ENCODE measurements around the gene RPS6KB1.
"Not testable (repeated sequence)": the region's sequence is repeated elsewhere in the genome, so short reads cannot be mapped to it uniquely, and the experiment has no call there.

RPS6KB1 gene

DNA sequence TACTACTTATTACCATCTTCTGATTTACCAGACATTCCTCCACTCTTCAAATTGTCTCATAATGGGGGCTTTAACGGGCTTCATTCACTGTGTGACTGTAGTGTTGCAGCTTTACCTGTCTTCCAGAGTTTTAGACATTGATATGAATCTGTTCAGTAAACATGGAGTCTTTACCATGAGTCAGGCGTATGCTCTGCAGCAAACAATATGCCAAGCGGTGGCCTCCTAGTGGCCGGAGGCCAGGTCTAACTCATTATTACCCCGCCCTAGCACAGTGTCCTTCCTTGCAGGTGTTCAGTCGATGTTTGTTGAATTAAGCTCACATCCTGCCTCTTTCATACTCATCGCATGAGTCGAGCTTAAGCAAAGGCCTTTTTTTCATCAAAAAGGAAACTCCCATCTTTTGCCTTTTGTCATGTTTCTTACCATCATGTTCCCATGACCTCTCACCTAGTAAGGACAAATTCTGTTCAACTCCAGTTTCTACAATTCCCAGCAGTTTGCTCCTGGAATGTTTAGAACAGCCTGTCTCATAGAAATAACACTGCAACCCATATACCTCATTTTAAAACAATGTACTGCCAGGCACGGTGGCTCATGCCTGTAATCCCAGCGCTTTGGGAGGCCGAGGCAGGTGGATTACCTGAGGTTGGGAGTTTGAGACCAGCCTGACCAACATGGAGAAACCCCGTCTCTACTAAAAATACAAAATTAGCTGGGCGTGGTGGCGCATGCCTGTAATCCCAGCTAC lies 39.6 kb upstream of the RPS6KB1 start:
- Histone ChIP-seq H3K9ac (ENCODE audit: low read depth, low read length) (no peak overlapping the region), H3K4me1 (ENCODE audit: control insufficient read depth, insufficient read depth, low read length) (peaks cover 16% of the 10 kb centered on the region)

DNA sequence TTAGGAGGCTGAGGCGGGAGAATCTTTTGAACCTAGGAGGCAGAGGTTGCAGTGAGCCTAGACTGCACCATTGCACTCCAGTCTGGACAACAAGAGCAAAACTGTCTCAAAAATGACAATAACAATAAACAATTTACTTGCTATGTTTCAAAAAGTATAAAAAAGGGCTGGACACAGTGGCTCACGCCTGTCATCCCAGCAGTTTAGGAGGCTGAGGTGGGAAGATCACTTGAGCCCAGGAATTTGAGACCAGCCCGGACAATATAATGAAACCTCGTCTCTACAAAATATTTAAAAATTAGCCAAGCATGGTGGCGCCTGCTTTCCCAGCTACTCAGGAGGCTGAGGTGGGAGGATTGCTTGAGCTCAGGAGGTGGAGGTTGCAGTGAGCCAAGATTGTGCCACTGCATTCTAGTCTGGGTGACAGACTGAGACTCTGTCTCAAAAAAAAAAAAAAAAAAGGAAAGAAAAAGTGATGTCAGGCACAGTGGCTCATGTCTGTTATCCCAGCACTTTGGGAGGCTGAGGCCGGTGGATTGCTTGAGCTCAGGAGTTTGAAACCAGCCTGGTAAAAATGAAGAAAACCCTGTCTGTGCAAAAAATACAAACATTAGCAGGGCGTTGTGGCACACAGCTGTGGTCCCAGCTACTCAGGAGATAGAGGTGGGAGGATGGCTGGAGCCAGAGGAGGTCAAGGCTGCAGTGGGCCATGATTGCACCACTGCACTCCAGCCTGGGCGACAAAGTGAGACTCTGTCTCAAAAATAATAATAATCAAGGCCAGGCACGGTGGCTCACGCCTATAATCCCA lies 38.8 kb upstream of the RPS6KB1 start:
- H3K36me3 ChIP-seq (ENCODE audit: control insufficient read depth, insufficient read depth, low read length); H3K9me3 ChIP-seq (ENCODE audit: control insufficient read depth, insufficient read depth, low read length); H3K9ac ChIP-seq (ENCODE audit: low read depth, low read length); H3K27me3 ChIP-seq (ENCODE audit: control insufficient read depth, insufficient read depth, low read length); H3K4me3 ChIP-seq (ENCODE audit: low read depth, low read length): not testable (repeated sequence)
- H3K27ac ChIP-seq (ENCODE audit: low read depth, low read length): peak overlapping the region; percentile 66
- H3K4me1 ChIP-seq (ENCODE audit: control insufficient read depth, insufficient read depth, low read length): peaks cover 16% of the 10 kb centered on the region

More for the DNA sequence above, 39.6 kb upstream of the RPS6KB1 start:
- H3K27ac ChIP-seq (ENCODE audit: low read depth, low read length): peak overlapping the region; percentile 82
- no peaks in the 10 kb centered on the region for H3K36me3 ChIP-seq (ENCODE audit: control insufficient read depth, insufficient read depth, low read length)
- H3K4me3 ChIP-seq (ENCODE audit: low read depth, low read length): no peak overlapping the region
- H3K9me3 ChIP-seq (ENCODE audit: control insufficient read depth, insufficient read depth, low read length): no peaks in the 10 kb centered on the region
- H3K27me3 ChIP-seq (ENCODE audit: control insufficient read depth, insufficient read depth, low read length): no peaks in the 10 kb centered on the region

DNA sequence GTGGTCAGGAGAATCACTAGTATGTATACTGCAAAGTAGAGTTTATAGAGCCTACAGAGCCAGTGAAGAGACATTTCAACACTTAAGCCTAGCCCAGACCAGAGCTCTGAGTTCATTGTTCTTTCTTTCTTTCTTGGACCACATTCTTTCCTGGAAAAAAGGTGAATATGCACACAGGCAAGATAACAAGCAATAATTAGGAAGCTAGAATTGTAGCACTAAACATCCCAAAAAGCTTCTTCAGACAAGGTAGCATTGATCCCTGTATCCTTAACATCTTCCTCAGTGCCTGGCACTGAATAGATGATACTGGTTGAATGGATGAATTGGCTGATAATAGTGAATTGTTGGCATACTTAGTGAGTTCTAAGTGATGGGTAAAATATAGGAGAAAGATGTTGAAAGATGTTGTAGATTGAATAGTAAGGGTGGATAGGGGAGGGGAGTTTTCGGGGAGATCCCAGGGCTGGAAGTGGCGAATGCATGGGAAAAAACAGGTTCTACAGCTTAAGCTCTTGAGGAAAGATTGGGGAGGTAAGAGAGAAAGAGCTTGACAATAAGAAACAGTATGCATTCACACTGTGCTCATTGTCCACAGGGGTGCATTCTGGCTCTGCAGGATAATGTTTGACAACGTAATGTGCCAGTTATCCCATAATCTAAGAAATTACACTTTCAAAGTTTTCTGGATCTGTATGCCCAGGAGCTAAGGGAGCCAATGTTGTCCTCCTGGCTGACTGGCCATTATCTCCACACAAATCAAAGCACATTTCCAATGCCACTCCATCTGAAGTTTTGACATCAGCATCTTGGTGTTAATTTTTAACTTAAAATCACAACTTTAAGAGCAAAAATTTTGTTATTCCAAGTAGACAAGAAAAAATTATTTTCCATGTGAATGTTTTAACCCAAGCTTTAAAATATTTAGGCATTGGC lies 35.8 kb upstream of the RPS6KB1 start:
- peaks cover 21% of the 10 kb centered on the region for H3K36me3 ChIP-seq (ENCODE audit: control insufficient read depth, insufficient read depth, low read length)
- peaks cover 12% of the 10 kb centered on the region; the same call in 1 of the 2 replicates for H3K4me1 ChIP-seq (ENCODE audit: control insufficient read depth, insufficient read depth, low read length)

DNA sequence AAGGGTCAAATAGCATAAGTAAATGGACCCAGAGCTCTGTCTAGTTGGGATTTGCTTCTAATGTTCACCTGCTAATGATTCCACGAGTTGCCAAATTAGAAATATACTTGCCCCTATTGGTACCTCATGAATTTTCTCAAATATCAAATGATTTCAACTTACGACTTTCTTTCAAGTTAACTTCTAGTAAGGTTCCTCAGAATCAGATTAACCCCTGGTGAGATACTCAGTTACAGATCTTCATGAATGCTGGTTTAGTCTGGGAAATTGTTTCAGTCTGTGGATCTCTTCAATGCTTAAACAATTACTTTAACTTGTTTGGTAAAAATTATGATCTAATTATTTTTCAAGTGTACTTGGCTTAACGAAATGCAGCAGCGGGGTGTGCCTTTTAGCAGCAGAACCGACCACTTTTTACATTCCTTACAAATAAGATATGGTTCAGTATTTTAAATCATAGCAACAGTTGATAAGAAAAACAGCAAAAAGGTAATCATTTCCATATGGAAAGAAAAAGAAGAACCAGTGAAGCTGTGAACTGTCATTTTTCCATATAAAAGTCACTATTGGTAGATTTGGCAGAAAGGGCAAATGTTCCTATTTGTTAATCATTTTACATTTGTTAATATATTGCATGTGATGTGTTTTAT lies 34.6 kb upstream of the RPS6KB1 start:
- no peak overlapping the region for H3K9ac ChIP-seq (ENCODE audit: low read depth, low read length)
- H3K36me3 ChIP-seq (ENCODE audit: control insufficient read depth, insufficient read depth, low read length): peaks cover 29% of the 10 kb centered on the region
- H3K27ac ChIP-seq (ENCODE audit: low read depth, low read length): no peak overlapping the region

More for the DNA sequence above, 35.8 kb upstream of the RPS6KB1 start:
- Histone ChIP-seq H3K27ac (ENCODE audit: low read depth, low read length) (peak overlapping the region; percentile 22), H3K27me3 (ENCODE audit: control insufficient read depth, insufficient read depth, low read length) (no peaks in the 10 kb centered on the region), H3K9me3 (ENCODE audit: control insufficient read depth, insufficient read depth, low read length) (no peaks in the 10 kb centered on the region), H3K4me3 (ENCODE audit: low read depth, low read length) (no peak overlapping the region), H3K9ac (ENCODE audit: low read depth, low read length) (no peak overlapping the region)

DNA sequence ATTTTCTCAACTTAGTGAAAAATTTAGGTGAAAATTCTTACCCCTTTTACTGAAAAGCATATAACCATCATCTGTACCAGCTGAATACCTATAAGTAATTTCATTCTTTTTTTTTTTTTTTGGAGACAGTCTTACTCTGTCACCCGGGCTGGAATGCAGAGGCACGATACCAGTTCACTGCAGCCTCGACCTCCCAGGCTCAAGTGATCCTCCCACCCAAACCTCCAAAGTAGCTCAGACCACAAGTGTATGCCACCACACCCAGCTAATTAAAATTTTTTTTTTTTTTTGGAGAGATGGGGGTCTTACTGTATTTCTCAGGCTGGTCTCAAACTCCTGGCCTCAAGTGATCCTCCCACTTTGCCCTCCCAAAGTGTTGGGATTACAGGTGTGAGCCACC lies 34.0 kb upstream of the RPS6KB1 start:
- Histone ChIP-seq H3K9ac (ENCODE audit: low read depth, low read length) (no peak overlapping the region), H3K27me3 (ENCODE audit: control insufficient read depth, insufficient read depth, low read length) (no peaks in the 10 kb centered on the region), H3K9me3 (ENCODE audit: control insufficient read depth, insufficient read depth, low read length) (no peaks in the 10 kb centered on the region), H3K27ac (ENCODE audit: low read depth, low read length) (no peak overlapping the region), H3K36me3 (ENCODE audit: control insufficient read depth, insufficient read depth, low read length) (peaks cover 34% of the 10 kb centered on the region), H3K4me1 (ENCODE audit: control insufficient read depth, insufficient read depth, low read length) (peaks cover 10% of the 10 kb centered on the region; the same call in 1 of the 2 replicates), H3K4me3 (ENCODE audit: low read depth, low read length) (no peak overlapping the region)

More for the DNA sequence above, 34.6 kb upstream of the RPS6KB1 start:
- H3K4me1 ChIP-seq (ENCODE audit: control insufficient read depth, insufficient read depth, low read length): peaks cover 10% of the 10 kb centered on the region; the same call in 1 of the 2 replicates
- no peaks in the 10 kb centered on the region for H3K9me3 ChIP-seq (ENCODE audit: control insufficient read depth, insufficient read depth, low read length)
- no peaks in the 10 kb centered on the region for H3K27me3 ChIP-seq (ENCODE audit: control insufficient read depth, insufficient read depth, low read length)
- no peak overlapping the region for H3K4me3 ChIP-seq (ENCODE audit: low read depth, low read length)

DNA sequence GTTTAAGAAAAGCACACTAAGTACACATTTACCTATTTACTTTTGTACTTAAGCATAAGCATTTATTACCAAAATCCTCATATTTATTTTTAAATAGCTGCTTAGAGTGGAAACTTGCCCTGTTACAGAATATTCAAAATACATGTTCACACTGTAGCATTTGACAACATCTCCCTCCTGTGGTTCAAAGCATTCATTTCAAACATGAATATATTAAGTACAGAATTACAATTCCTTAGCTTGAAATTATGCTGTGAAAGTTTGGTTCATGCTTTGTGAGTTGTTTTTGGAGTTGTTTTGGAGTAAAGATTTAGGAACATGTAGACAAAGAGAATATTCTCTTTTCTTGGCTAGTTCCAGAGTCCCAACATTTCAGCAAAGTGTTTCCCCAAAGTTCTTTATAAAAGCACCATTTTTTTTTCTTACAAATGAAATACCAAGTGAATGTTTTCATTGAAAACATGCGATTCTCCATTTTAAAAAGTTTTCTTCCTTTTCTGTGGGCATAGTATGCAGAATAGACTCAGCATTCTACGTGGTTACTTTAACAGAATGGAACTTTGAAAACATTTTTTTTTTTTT lies 33.4 kb upstream of the RPS6KB1 start:
- Histone ChIP-seq H3K36me3 (ENCODE audit: control insufficient read depth, insufficient read depth, low read length) (peaks cover 34% of the 10 kb centered on the region), H3K27ac (ENCODE audit: low read depth, low read length) (no peak overlapping the region), H3K9ac (ENCODE audit: low read depth, low read length) (no peak overlapping the region), H3K9me3 (ENCODE audit: control insufficient read depth, insufficient read depth, low read length) (no peaks in the 10 kb centered on the region), H3K4me1 (ENCODE audit: control insufficient read depth, insufficient read depth, low read length) (peaks cover 10% of the 10 kb centered on the region; the same call in 1 of the 2 replicates), H3K4me3 (ENCODE audit: low read depth, low read length) (no peak overlapping the region), H3K27me3 (ENCODE audit: control insufficient read depth, insufficient read depth, low read length) (no peaks in the 10 kb centered on the region)

DNA sequence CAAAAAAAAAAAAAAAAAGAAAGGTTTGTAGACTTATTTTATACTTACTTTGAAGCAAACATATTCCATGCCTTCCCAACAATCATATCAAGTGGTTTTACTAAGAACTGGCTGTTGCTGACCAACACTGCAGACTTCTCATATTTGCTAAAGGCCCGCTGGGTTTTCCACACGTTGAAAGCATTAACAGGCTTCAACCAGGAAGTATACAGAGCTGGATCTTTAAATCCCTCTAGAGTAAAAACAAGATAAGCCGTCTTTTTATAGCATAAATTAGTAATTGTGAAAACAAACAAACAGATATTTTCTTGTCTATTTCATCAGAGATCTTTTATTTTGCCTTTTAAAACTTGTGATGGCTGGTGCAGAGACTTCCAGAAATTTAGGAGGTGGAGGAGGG lies 29.3 kb upstream of the RPS6KB1 start:
- no peak overlapping the region for H3K9ac ChIP-seq (ENCODE audit: low read depth, low read length)
- no peaks in the 10 kb centered on the region for H3K9me3 ChIP-seq (ENCODE audit: control insufficient read depth, insufficient read depth, low read length)
- no peaks in the 10 kb centered on the region for H3K27me3 ChIP-seq (ENCODE audit: control insufficient read depth, insufficient read depth, low read length)
- H3K27ac ChIP-seq (ENCODE audit: low read depth, low read length): no peak overlapping the region
- H3K36me3 ChIP-seq (ENCODE audit: control insufficient read depth, insufficient read depth, low read length): peaks cover 38% of the 10 kb centered on the region
- H3K4me3 ChIP-seq (ENCODE audit: low read depth, low read length): no peak overlapping the region
- no peaks in the 10 kb centered on the region for H3K4me1 ChIP-seq (ENCODE audit: control insufficient read depth, insufficient read depth, low read length)

DNA sequence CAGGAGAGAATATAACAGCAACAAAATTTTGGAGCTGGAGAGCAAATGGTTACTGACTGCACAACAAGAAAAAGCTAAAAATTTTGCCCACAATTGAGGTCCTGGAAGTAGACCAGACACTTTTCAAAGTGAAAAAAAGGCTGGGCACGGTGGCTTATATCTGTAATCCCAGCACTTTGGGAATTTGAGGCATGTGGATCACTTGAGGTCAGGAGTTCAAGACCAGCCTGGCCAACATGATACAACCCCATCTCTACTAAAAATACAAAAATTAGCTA lies 23.0 kb upstream of the RPS6KB1 start:
- Histone ChIP-seq H3K9me3 (ENCODE audit: control insufficient read depth, insufficient read depth, low read length) (no peaks in the 10 kb centered on the region), H3K4me3 (ENCODE audit: low read depth, low read length) (no peak overlapping the region), H3K27me3 (ENCODE audit: control insufficient read depth, insufficient read depth, low read length) (no peaks in the 10 kb centered on the region), H3K9ac (ENCODE audit: low read depth, low read length) (no peak overlapping the region), H3K4me1 (ENCODE audit: control insufficient read depth, insufficient read depth, low read length) (no peaks in the 10 kb centered on the region), H3K27ac (ENCODE audit: low read depth, low read length) (no peak overlapping the region), H3K36me3 (ENCODE audit: control insufficient read depth, insufficient read depth, low read length) (peaks cover 23% of the 10 kb centered on the region)

DNA sequence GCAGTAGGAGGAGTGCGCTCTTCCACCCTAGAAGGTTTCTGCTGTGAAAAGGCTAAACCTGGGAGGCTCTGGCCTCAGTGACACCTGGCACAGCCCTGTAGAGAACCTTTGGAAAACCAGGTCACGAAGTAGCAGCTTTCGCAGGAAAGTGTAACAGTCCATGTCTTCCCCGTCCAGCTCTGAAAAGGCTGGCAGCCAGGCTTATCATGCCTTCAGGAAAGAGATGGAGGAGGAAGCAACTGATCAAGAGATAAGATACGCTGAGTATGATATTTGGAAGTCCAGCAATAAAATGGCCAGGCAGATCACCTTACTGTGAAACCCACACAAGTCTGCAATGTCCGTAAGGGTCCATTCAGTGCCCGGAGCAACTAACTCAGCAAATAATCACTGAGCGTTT lies 22.4 kb upstream of the RPS6KB1 start:
- Histone ChIP-seq H3K27me3 (ENCODE audit: control insufficient read depth, insufficient read depth, low read length) (no peaks in the 10 kb centered on the region), H3K27ac (ENCODE audit: low read depth, low read length) (no peak overlapping the region), H3K36me3 (ENCODE audit: control insufficient read depth, insufficient read depth, low read length) (peaks cover 29% of the 10 kb centered on the region), H3K4me1 (ENCODE audit: control insufficient read depth, insufficient read depth, low read length) (no peaks in the 10 kb centered on the region), H3K4me3 (ENCODE audit: low read depth, low read length) (no peak overlapping the region), H3K9ac (ENCODE audit: low read depth, low read length) (no peak overlapping the region), H3K9me3 (ENCODE audit: control insufficient read depth, insufficient read depth, low read length) (no peaks in the 10 kb centered on the region)

DNA sequence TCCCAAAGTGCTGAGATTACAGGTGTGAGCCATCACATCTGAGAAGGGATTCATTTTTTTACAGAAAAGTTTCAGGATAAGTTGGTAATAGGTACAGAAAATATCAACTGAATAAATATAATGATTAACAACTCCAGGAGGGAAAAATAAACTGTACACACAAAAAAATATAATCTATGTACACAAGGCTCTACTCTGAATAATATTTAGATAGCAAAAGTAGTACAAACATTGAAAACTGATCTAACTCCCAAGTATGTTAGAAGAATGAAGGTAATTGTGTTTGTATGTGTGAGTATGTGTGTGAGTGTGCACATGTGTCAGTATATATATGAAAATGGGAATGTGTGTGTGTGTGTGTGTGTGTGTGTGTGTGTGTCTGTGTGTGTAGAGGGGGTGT lies 20.6 kb upstream of the RPS6KB1 start:
- Histone ChIP-seq H3K9me3 (ENCODE audit: control insufficient read depth, insufficient read depth, low read length) (no peaks in the 10 kb centered on the region), H3K9ac (ENCODE audit: low read depth, low read length) (no peak overlapping the region), H3K4me3 (ENCODE audit: low read depth, low read length) (no peak overlapping the region), H3K27me3 (ENCODE audit: control insufficient read depth, insufficient read depth, low read length) (no peaks in the 10 kb centered on the region), H3K27ac (ENCODE audit: low read depth, low read length) (no peak overlapping the region), H3K36me3 (ENCODE audit: control insufficient read depth, insufficient read depth, low read length) (peaks cover 42% of the 10 kb centered on the region), H3K4me1 (ENCODE audit: control insufficient read depth, insufficient read depth, low read length) (no peaks in the 10 kb centered on the region)

Measured in HUES48 (cell line).